ENCODE results near the gene SLC12A7.

Gene SLC12A7

GRCh38 chr5:1137567-1138444 lies 25.9 kb upstream of the SLC12A7 start:
- ATAC-seq (replicated peaks; ENCODE audit: extremely low read depth, poor library complexity, severe bottlenecking) (no peak), DNase-seq (ENCODE audit: low spot score in 2 of 2) (no peak)
- Mint-ChIP-seq H3K9me3 (no peaks in the 10 kb centered on the region), H3K27ac (ENCODE audit: low read depth) (no peak overlapping the region), H3K4me1 (peaks cover 5% of the 10 kb centered on the region), H3K27me3 (peaks cover 12% of the 10 kb centered on the region), H3K4me3 (no peak overlapping the region), H3K36me3 (ENCODE audit: insufficient read depth) (no peaks in the 10 kb centered on the region)

- DNase-seq (ENCODE audit: low spot score in 2 of 2) (no peak), ATAC-seq (replicated peaks; ENCODE audit: extremely low read depth, poor library complexity, severe bottlenecking) (no peak)
- peaks cover 5% of the 10 kb centered on the region for H3K4me1 Mint-ChIP-seq
- no peak overlapping the region for H3K4me3 Mint-ChIP-seq
- peaks cover 7% of the 10 kb centered on the region for H3K27me3 Mint-ChIP-seq
- H3K9me3 Mint-ChIP-seq, result no peaks in the 10 kb centered on the region
- H3K27ac Mint-ChIP-seq (ENCODE audit: low read depth), result no peak overlapping the region
- H3K36me3 Mint-ChIP-seq (ENCODE audit: insufficient read depth), result peaks cover 2% of the 10 kb centered on the region
Measured at GRCh38 chr5:1136814-1137213, 25.0 kb upstream of the SLC12A7 start.

GRCh38 chr5:1135696-1136525 lies 24.0 kb upstream of the SLC12A7 start:
- H3K4me3 Mint-ChIP-seq, result no peak overlapping the region
- DNase-seq (ENCODE audit: low spot score in 2 of 2), result no peak
- peaks cover 7% of the 10 kb centered on the region for H3K27me3 Mint-ChIP-seq
- H3K27ac Mint-ChIP-seq (ENCODE audit: low read depth), result no peak overlapping the region
- ATAC-seq (replicated peaks; ENCODE audit: extremely low read depth, poor library complexity, severe bottlenecking), result no peak
- H3K4me1 Mint-ChIP-seq, result peaks cover 5% of the 10 kb centered on the region
- no peaks in the 10 kb centered on the region for H3K9me3 Mint-ChIP-seq
- H3K36me3 Mint-ChIP-seq (ENCODE audit: insufficient read depth), result peaks cover 2% of the 10 kb centered on the region

GRCh38 chr5:1134478-1134877 lies 22.6 kb upstream of the SLC12A7 start:
- no peaks in the 10 kb centered on the region for H3K9me3 Mint-ChIP-seq
- H3K27ac Mint-ChIP-seq (ENCODE audit: low read depth), result no peak overlapping the region
- peaks cover 2% of the 10 kb centered on the region for H3K36me3 Mint-ChIP-seq (ENCODE audit: insufficient read depth)
- no peak for DNase-seq (ENCODE audit: low spot score in 2 of 2)
- no peaks in the 10 kb centered on the region for H3K4me1 Mint-ChIP-seq
- ATAC-seq (replicated peaks; ENCODE audit: extremely low read depth, poor library complexity, severe bottlenecking), result no peak
- peaks cover 7% of the 10 kb centered on the region for H3K27me3 Mint-ChIP-seq
- no peak overlapping the region for H3K4me3 Mint-ChIP-seq

GRCh38 chr5:1133510-1134201 lies 21.8 kb upstream of the SLC12A7 start:
- H3K9me3 Mint-ChIP-seq, result no peaks in the 10 kb centered on the region
- no peak overlapping the region for H3K4me3 Mint-ChIP-seq
- H3K36me3 Mint-ChIP-seq (ENCODE audit: insufficient read depth), result peaks cover 2% of the 10 kb centered on the region
- H3K27me3 Mint-ChIP-seq, result peaks cover 7% of the 10 kb centered on the region
- no peaks in the 10 kb centered on the region for H3K4me1 Mint-ChIP-seq
- no peak overlapping the region for H3K27ac Mint-ChIP-seq (ENCODE audit: low read depth)
- DNase-seq (ENCODE audit: low spot score in 2 of 2) (no peak), ATAC-seq (replicated peaks; ENCODE audit: extremely low read depth, poor library complexity, severe bottlenecking) (no peak)

- DNase-seq (ENCODE audit: low spot score in 2 of 2), result no peak
- H3K4me3 Mint-ChIP-seq, result no peak overlapping the region
- H3K27me3 Mint-ChIP-seq, result peaks cover 7% of the 10 kb centered on the region
- H3K4me1 Mint-ChIP-seq, result no peaks in the 10 kb centered on the region
- H3K27ac Mint-ChIP-seq (ENCODE audit: low read depth), result no peak overlapping the region
- H3K36me3 Mint-ChIP-seq (ENCODE audit: insufficient read depth), result peaks cover 2% of the 10 kb centered on the region
- no peak for ATAC-seq (replicated peaks; ENCODE audit: extremely low read depth, poor library complexity, severe bottlenecking)
- no peaks in the 10 kb centered on the region for H3K9me3 Mint-ChIP-seq
Measured at GRCh38 chr5:1133108-1133507, 21.2 kb upstream of the SLC12A7 start.

- Mint-ChIP-seq H3K36me3 (ENCODE audit: insufficient read depth) (peaks cover 2% of the 10 kb centered on the region), H3K4me3 (no peak overlapping the region), H3K9me3 (no peaks in the 10 kb centered on the region), H3K4me1 (no peaks in the 10 kb centered on the region), H3K27me3 (peaks cover 7% of the 10 kb centered on the region), H3K27ac (ENCODE audit: low read depth) (no peak overlapping the region)
- ATAC-seq (replicated peaks; ENCODE audit: extremely low read depth, poor library complexity, severe bottlenecking) (no peak), DNase-seq (ENCODE audit: low spot score in 2 of 2) (no peak)
Measured at GRCh38 chr5:1132570-1132969, 20.7 kb upstream of the SLC12A7 start.

GRCh38 chr5:1131726-1132125 lies 19.9 kb upstream of the SLC12A7 start:
- ATAC-seq (replicated peaks; ENCODE audit: extremely low read depth, poor library complexity, severe bottlenecking) (no peak), DNase-seq (ENCODE audit: low spot score in 2 of 2) (no peak)
- no peaks in the 10 kb centered on the region for H3K9me3 Mint-ChIP-seq
- H3K27me3 Mint-ChIP-seq, result peaks cover 7% of the 10 kb centered on the region
- no peak overlapping the region for H3K4me3 Mint-ChIP-seq
- peaks cover 2% of the 10 kb centered on the region for H3K36me3 Mint-ChIP-seq (ENCODE audit: insufficient read depth)
- H3K27ac Mint-ChIP-seq (ENCODE audit: low read depth), result no peak overlapping the region
- H3K4me1 Mint-ChIP-seq, result no peaks in the 10 kb centered on the region

GRCh38 chr5:1131191-1131621 lies 19.3 kb upstream of the SLC12A7 start:
- no peaks in the 10 kb centered on the region for H3K4me1 Mint-ChIP-seq
- no peak for ATAC-seq (replicated peaks; ENCODE audit: extremely low read depth, poor library complexity, severe bottlenecking)
- H3K9me3 Mint-ChIP-seq, result no peaks in the 10 kb centered on the region
- DNase-seq (ENCODE audit: low spot score in 2 of 2), result no peak
- H3K4me3 Mint-ChIP-seq, result no peak overlapping the region
- peaks cover 2% of the 10 kb centered on the region for H3K36me3 Mint-ChIP-seq (ENCODE audit: insufficient read depth)
- no peak overlapping the region for H3K27ac Mint-ChIP-seq (ENCODE audit: low read depth)
- peaks cover 7% of the 10 kb centered on the region for H3K27me3 Mint-ChIP-seq

GRCh38 chr5:1130218-1130946 lies 18.5 kb upstream of the SLC12A7 start:
- no peak overlapping the region for H3K27ac Mint-ChIP-seq (ENCODE audit: low read depth)
- H3K4me1 Mint-ChIP-seq, result no peaks in the 10 kb centered on the region
- peaks cover 2% of the 10 kb centered on the region for H3K36me3 Mint-ChIP-seq (ENCODE audit: insufficient read depth)
- peaks cover 7% of the 10 kb centered on the region for H3K27me3 Mint-ChIP-seq
- no peaks in the 10 kb centered on the region for H3K9me3 Mint-ChIP-seq
- ATAC-seq (replicated peaks; ENCODE audit: extremely low read depth, poor library complexity, severe bottlenecking), result no peak
- DNase-seq (ENCODE audit: low spot score in 2 of 2), result no peak
- no peak overlapping the region for H3K4me3 Mint-ChIP-seq

GRCh38 chr5:1129711-1130055 lies 17.8 kb upstream of the SLC12A7 start:
- H3K36me3 Mint-ChIP-seq (ENCODE audit: insufficient read depth), result peaks cover 2% of the 10 kb centered on the region

More at GRCh38 chr5:1129711-1130055, 17.8 kb upstream of the SLC12A7 start:
- no peaks in the 10 kb centered on the region for H3K9me3 Mint-ChIP-seq
- peaks cover 7% of the 10 kb centered on the region for H3K27me3 Mint-ChIP-seq
- no peak overlapping the region for H3K4me3 Mint-ChIP-seq
- H3K4me1 Mint-ChIP-seq, result no peaks in the 10 kb centered on the region
- ATAC-seq (replicated peaks; ENCODE audit: extremely low read depth, poor library complexity, severe bottlenecking) (no peak), DNase-seq (ENCODE audit: low spot score in 2 of 2) (no peak)
- no peak overlapping the region for H3K27ac Mint-ChIP-seq (ENCODE audit: low read depth)
